ENCODE measurements around the gene NELFB.
A peak's percentile ranks its signal among the peaks of the same experiment; 100 is the strongest.

NELFB gene

GRCh38 chr9:137266585-137267453, 11.7 kb downstream of the NELFB start:
- TF ChIP-seq CTCF (IDR thresholded peaks at IDR 0.05): no peak
- H3K4me3 ChIP-seq: no peak overlapping the region
- DNase-seq: no peak
- intact Hi-C loops (cut with DNase I; ENCODE audit: low total_unique reads): no loop called here
- H3K9me3 ChIP-seq: no peaks in the 10 kb centered on the region
- peaks cover 5 to 30% (median 24%) of the 10 kb centered on the region in 4 donors for H3K4me1 ChIP-seq
- H3K36me3 ChIP-seq: peaks cover 23 to 86% (median 55%) of the 10 kb centered on the region in 3 donors
- peaks cover 0 to under 1% of the 10 kb centered on the region in 2 donors for H3K27me3 ChIP-seq
- no peak overlapping the region for H3K27ac ChIP-seq

GRCh38 chr9:137267933-137268355, 12.8 kb downstream of the NELFB start:
- Histone ChIP-seq H3K4me1 (peaks cover 5 to 36% (median 24%) of the 10 kb centered on the region in 4 donors), H3K27me3 (peaks cover 0 to 11% of the 10 kb centered on the region in 2 donors), H3K9me3 (no peaks in the 10 kb centered on the region), H3K36me3 (peaks cover 34 to 93% (median 62%) of the 10 kb centered on the region in 3 donors), H3K27ac (peak overlapping the region in 1 of 2 donors; percentile 69), H3K4me3 (no peak overlapping the region)
- intact Hi-C loops (cut with DNase I; ENCODE audit: low total_unique reads): no loop called here
- DNase-seq: no peak
- TF ChIP-seq CTCF (IDR thresholded peaks at IDR 0.05): no peak

GRCh38 chr9:137268538-137269201, 13.5 kb downstream of the NELFB start:
- no peak for TF ChIP-seq CTCF (IDR thresholded peaks at IDR 0.05)
- H3K27ac ChIP-seq: peak overlapping the region; percentile 69 to 78
- intact Hi-C loops (cut with DNase I; ENCODE audit: low total_unique reads): no loop called here
- H3K4me3 ChIP-seq: no peak overlapping the region
- peaks cover 0 to 17% of the 10 kb centered on the region in 2 donors for H3K27me3 ChIP-seq
- H3K4me1 ChIP-seq: peaks cover 5 to 36% (median 24%) of the 10 kb centered on the region in 4 donors
- H3K9me3 ChIP-seq: no peaks in the 10 kb centered on the region
- peaks cover 36 to 93% (median 62%) of the 10 kb centered on the region in 3 donors for H3K36me3 ChIP-seq
- no peak for DNase-seq

- DNase-seq: peak; percentile 50 to 89
- H3K9me3 ChIP-seq: no peaks in the 10 kb centered on the region
- peaks cover 5 to 36% (median 24%) of the 10 kb centered on the region in 4 donors for H3K4me1 ChIP-seq
- H3K36me3 ChIP-seq: peaks cover 30 to 90% (median 61%) of the 10 kb centered on the region in 3 donors
- no peak for TF ChIP-seq CTCF (IDR thresholded peaks at IDR 0.05)
- no peak overlapping the region for H3K4me3 ChIP-seq
- intact Hi-C loops (cut with DNase I; ENCODE audit: low total_unique reads): no loop called here
- H3K27ac ChIP-seq: peak overlapping the region; percentile 69 to 78
- peaks cover 0 to 23% of the 10 kb centered on the region in 2 donors for H3K27me3 ChIP-seq
Observed at GRCh38 chr9:137269231-137269772, 14.2 kb downstream of the NELFB start.

GRCh38 chr9:137270929-137271695, 16.0 kb downstream of the NELFB start:
- Histone ChIP-seq H3K9me3 (no peaks in the 10 kb centered on the region), H3K27ac (no peak overlapping the region), H3K4me3 (no peak overlapping the region), H3K27me3 (peaks cover 0 to 26% of the 10 kb centered on the region in 2 donors), H3K4me1 (peaks cover 5 to 42% (median 33%) of the 10 kb centered on the region in 4 donors), H3K36me3 (peaks cover 23 to 72% (median 47%) of the 10 kb centered on the region in 3 donors)
- DNase-seq: no peak
- no peak for TF ChIP-seq CTCF (IDR thresholded peaks at IDR 0.05)
- intact Hi-C loops (cut with DNase I; ENCODE audit: low total_unique reads): no loop called here
